ENCODE measurements around the gene CXCR3. TPM values are rescaled to one million over a fixed set of nuclear protein-coding genes. Genes with fewer than 3 reads are reported as not detected.

Gene CXCR3
- total RNA-seq, 4 donors from 2014 or later: 4.4 to 9.2 (median 8.4) TPM; not detected in 1

GRCh38 chrX:71622576-71623450, 4.5 kb upstream of the CXCR3 start:
- TF ChIP-seq POLR2A (IDR thresholded peaks at IDR 0.05): peak; percentile 16 to 72
- peak in 4 of 6 experiments; percentile 21 to 41 (median 30) for TF ChIP-seq CTCF (IDR thresholded peaks at IDR 0.05)
- peak overlapping the region; percentile 74 to 94 (median 90) for H3K27ac ChIP-seq
- no peak overlapping the region for H3K4me3 ChIP-seq
- H3K27me3 ChIP-seq: no peaks in the 10 kb centered on the region
- peak; percentile 71 to 92 (median 85) for DNase-seq
- H3K4me1 ChIP-seq: peaks cover 9 to 36% (median 21%) of the 10 kb centered on the region in 4 donors
- H3K36me3 ChIP-seq: no peaks in the 10 kb centered on the region
- no peaks in the 10 kb centered on the region for H3K9me3 ChIP-seq

GRCh38 chrX:71622032-71622575, 3.8 kb upstream of the CXCR3 start:
- no peak for DNase-seq
- H3K9me3 ChIP-seq: no peaks in the 10 kb centered on the region
- H3K36me3 ChIP-seq: no peaks in the 10 kb centered on the region
- peaks cover 9 to 36% (median 21%) of the 10 kb centered on the region in 4 donors for H3K4me1 ChIP-seq
- no peak overlapping the region for H3K4me3 ChIP-seq
- TF ChIP-seq POLR2A (IDR thresholded peaks at IDR 0.05) (no peak), CTCF (IDR thresholded peaks at IDR 0.05) (no peak)
- H3K27ac ChIP-seq: peak overlapping the region; percentile 74 to 94 (median 90)
- H3K27me3 ChIP-seq: no peaks in the 10 kb centered on the region

- H3K4me1 ChIP-seq: peaks cover 9 to 36% (median 21%) of the 10 kb centered on the region in 4 donors
- TF ChIP-seq POLR2A (IDR thresholded peaks at IDR 0.05): peak in 1 of 2 donors; percentile 30
- no peak for TF ChIP-seq CTCF (IDR thresholded peaks at IDR 0.05)
- no peaks in the 10 kb centered on the region for H3K27me3 ChIP-seq
- peak in 1 of 3 donors; percentile 54 for DNase-seq
- H3K36me3 ChIP-seq: no peaks in the 10 kb centered on the region
- H3K27ac ChIP-seq: peak overlapping the region; percentile 74 to 94 (median 90)
- H3K9me3 ChIP-seq: no peaks in the 10 kb centered on the region
- H3K4me3 ChIP-seq: no peak overlapping the region
These were observed 3.3 kb upstream of the CXCR3 start for GRCh38 chrX:71621603-71622002.

GRCh38 chrX:71619986-71620385, 1.7 kb upstream of the CXCR3 start:
- no peak for TF ChIP-seq CTCF (IDR thresholded peaks at IDR 0.05)
- no peak for TF ChIP-seq POLR2A (IDR thresholded peaks at IDR 0.05)
- Histone ChIP-seq H3K4me1 (peaks cover 9 to 29% (median 21%) of the 10 kb centered on the region in 4 donors), H3K36me3 (no peaks in the 10 kb centered on the region), H3K9me3 (no peaks in the 10 kb centered on the region), H3K27me3 (no peaks in the 10 kb centered on the region), H3K27ac (peak overlapping the region; percentile 22 to 94 (median 68)), H3K4me3 (no peak overlapping the region)
- no peak for DNase-seq

GRCh38 chrX:71619193-71619592, 882 bp upstream of the CXCR3 start:
- DNase-seq: no peak
- Histone ChIP-seq H3K36me3 (no peaks in the 10 kb centered on the region), H3K27me3 (no peaks in the 10 kb centered on the region), H3K4me1 (peaks cover 9 to 25% (median 19%) of the 10 kb centered on the region in 4 donors), H3K4me3 (no peak overlapping the region), H3K9me3 (no peaks in the 10 kb centered on the region), H3K27ac (peak overlapping the region; percentile 63 to 94 (median 81))
- TF ChIP-seq POLR2A (IDR thresholded peaks at IDR 0.05) (no peak), CTCF (IDR thresholded peaks at IDR 0.05) (no peak)

Data from Peyer's patch (tissue), 4 donors.